Measurements from ENCODE around the gene KIAA2012. TPM values are rescaled to one million over a fixed set of nuclear protein-coding genes. Genes with fewer than 3 reads are reported as not detected.
A peak's percentile ranks its signal among the peaks of the same experiment; 100 is the strongest.

Gene KIAA2012
- total and polyA plus RNA-seq, 2 of the 4 experiments (the other 2 are of a cell fraction) = under 0.01 to 0.09 TPM

DNA sequence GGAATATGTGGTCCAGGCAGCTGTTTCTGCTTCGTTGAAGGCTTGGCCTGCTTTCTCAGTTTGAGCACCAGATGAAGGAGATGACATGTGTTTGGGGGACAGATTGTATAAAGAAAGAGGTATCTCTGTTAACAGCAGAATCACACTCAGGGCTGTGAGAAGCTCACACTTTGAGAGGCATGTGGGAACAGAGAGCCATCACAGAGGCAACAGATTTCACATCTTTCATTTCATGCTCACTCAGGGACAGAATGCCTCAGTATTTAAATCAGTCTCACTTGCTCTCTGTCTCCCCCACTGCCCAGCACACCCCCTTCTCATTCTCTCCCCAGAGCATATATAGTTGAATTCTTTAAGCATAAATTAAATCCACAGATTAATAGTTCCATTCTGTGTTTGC is 37.4 kb downstream of the KIAA2012 start:
- Histone ChIP-seq H3K14ac (replicated peaks; ENCODE audit: low read depth, low read length) (0 out of 2 replicates have a peak overlapping the region, but pooled peaks have one; percentile 30), H4K20me1 (ENCODE audit: insufficient read depth, low read length) (no peaks in the 10 kb centered on the region), H3K4me3 (ENCODE audit: insufficient read depth, low read depth, low read length) (no peak overlapping the region), H3K18ac (ENCODE audit: low read depth, low read length) (peak overlapping the region; percentile 83), H3K4me1 (ENCODE audit: control insufficient read depth, insufficient read depth, low read length) (peaks cover 30% of the 10 kb centered on the region), H2AFZ (replicated peaks; ENCODE audit: low read length, poor library complexity) (no peak overlapping the region), H3K4me2 (ENCODE audit: low read depth, low read length) (no peak overlapping the region), H2AK9ac (replicated peaks; ENCODE audit: low read depth, low read length, poor library complexity) (no peak overlapping the region), H3K36me3 (ENCODE audit: control insufficient read depth, insufficient read depth, low read length) (no peaks in the 10 kb centered on the region), H3K27me3 (ENCODE audit: control insufficient read depth, insufficient read depth, low read length) (no peaks in the 10 kb centered on the region), H3K9me1 (ENCODE audit: insufficient read depth, low read length) (peaks cover 24% of the 10 kb centered on the region), H2BK5ac (ENCODE audit: low read depth, low read length, poor library complexity, severe bottlenecking) (peak overlapping the region; percentile 21), H3K9ac (ENCODE audit: low read depth, low read length) (peak overlapping the region; percentile 11; the same call in 1 of the 2 replicates), H4K8ac (ENCODE audit: low read depth in 2 of 2, low read length in 2 of 2) (peak overlapping the region; percentile 6 to 29; a peak in 3 of 4 replicates), H2BK20ac (ENCODE audit: low read depth, low read length) (peak overlapping the region; percentile 71), H3K23ac (ENCODE audit: low read depth, low read length) (peak overlapping the region; percentile 76; the same call in 1 of the 2 replicates), H4K5ac (ENCODE audit: low read depth, low read length) (peak overlapping the region; percentile 65), H4K91ac (ENCODE audit: insufficient read depth, low read depth, low read length) (peak overlapping the region; percentile 43; the same call in 1 of the 2 replicates), H3K4ac (ENCODE audit: low read depth, low read length) (peak overlapping the region; percentile 69), H2BK15ac (ENCODE audit: low read depth, low read length) (peak overlapping the region; percentile 22; the same call in 1 of the 3 replicates), H2AK5ac (ENCODE audit: low read depth, low read length) (peak overlapping the region; percentile 42), H2BK120ac (ENCODE audit: low read depth, low read length) (peak overlapping the region; percentile 73), H3K9me3 (ENCODE audit: control insufficient read depth, insufficient read depth, low read length) (no peaks in the 10 kb centered on the region), H3K27ac (ENCODE audit: insufficient read depth, low read length) (no peak overlapping the region), H3K56ac (ENCODE audit: extremely low read depth, insufficient read depth, low read length) (no peak overlapping the region), H3K79me1 (ENCODE audit: low read depth in 1 of 2, low read length in 2 of 2) (no peaks in the 10 kb centered on the region)
- BruUV-seq (replicated peaks) = no TSS peak
- ChIA-PET CTCF (no interaction called here), POLR2A (ENCODE audit: unreplicated experiment) (no interaction called here)
- dilution Hi-C loops (cut with HindIII; ENCODE audit: low sequenced_read_pairs, unreplicated experiment) = no loop called here
- intact Hi-C loops (cut with micrococcal nuclease) = no loop called here
- no CpG with 5 or more reads among the region's 1 CpG for WGBS, 2 experiments (ENCODE audit: extremely low coverage in 2 of 2, insufficient read length in 1 of 2)
- in situ Hi-C loops (cut with MboI; ENCODE audit: low sequenced_read_pairs) = no loop called here
- TF ChIP-seq ELK1 (IDR thresholded peaks at IDR 0.05; ENCODE audit: borderline replicate concordance, low read depth, low read length) = no peak
- TF ChIP-seq RAD21 (IDR thresholded peaks at IDR 0.05; ENCODE audit: low read length) = no peak
- TF ChIP-seq FOS (IDR thresholded peaks at IDR 0.05; ENCODE audit: low read depth, low read length) = no peak
- TF ChIP-seq MAZ (IDR thresholded peaks at IDR 0.05; ENCODE audit: borderline replicate concordance, low read depth, low read length) = no peak
- TF ChIP-seq, protein P1, sequence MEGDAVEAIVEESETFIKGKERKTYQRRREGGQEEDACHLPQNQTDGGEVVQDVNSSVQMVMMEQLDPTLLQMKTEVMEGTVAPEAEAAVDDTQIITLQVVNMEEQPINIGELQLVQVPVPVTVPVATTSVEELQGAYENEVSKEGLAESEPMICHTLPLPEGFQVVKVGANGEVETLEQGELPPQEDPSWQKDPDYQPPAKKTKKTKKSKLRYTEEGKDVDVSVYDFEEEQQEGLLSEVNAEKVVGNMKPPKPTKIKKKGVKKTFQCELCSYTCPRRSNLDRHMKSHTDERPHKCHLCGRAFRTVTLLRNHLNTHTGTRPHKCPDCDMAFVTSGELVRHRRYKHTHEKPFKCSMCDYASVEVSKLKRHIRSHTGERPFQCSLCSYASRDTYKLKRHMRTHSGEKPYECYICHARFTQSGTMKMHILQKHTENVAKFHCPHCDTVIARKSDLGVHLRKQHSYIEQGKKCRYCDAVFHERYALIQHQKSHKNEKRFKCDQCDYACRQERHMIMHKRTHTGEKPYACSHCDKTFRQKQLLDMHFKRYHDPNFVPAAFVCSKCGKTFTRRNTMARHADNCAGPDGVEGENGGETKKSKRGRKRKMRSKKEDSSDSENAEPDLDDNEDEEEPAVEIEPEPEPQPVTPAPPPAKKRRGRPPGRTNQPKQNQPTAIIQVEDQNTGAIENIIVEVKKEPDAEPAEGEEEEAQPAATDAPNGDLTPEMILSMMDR (conservative IDR thresholded peaks at IDR 0.05; ENCODE audit: low read depth, low read length) = no peak
- no peak for TF ChIP-seq POLR2A (IDR thresholded peaks at IDR 0.05; ENCODE audit: low read depth, low read length)
- no peak for TF ChIP-seq NFE2L2 (IDR thresholded peaks at IDR 0.05; ENCODE audit: low read depth, low read length)
- TF ChIP-seq MAFK (IDR thresholded peaks at IDR 0.05; ENCODE audit: low read depth, low read length) = no peak
- no peak for TF ChIP-seq RCOR1 (IDR thresholded peaks at IDR 0.05; ENCODE audit: insufficient replicate concordance, low read length)
- TF ChIP-seq MXI1 (IDR thresholded peaks at IDR 0.05; ENCODE audit: borderline replicate concordance, low read depth, low read length) = no peak
- no peak for TF ChIP-seq CHD1 (IDR thresholded peaks at IDR 0.05; ENCODE audit: low read depth, low read length)
- no peak for TF ChIP-seq SMC3 (IDR thresholded peaks at IDR 0.05; ENCODE audit: low read depth, low read length)
- no peak for TF ChIP-seq USF2 (IDR thresholded peaks at IDR 0.05; ENCODE audit: low read depth, low read length)
- no peak for TF ChIP-seq RFX5 (IDR thresholded peaks at IDR 0.05; ENCODE audit: low read depth, low read length)
- TF ChIP-seq BHLHE40 (IDR thresholded peaks at IDR 0.05; ENCODE audit: low read depth, low read length) = no peak
- no peak for TF ChIP-seq CEBPB (IDR thresholded peaks at IDR 0.05; ENCODE audit: low read depth, low read length)
- DNase-seq (no peak), ATAC-seq (ENCODE audit: low read depth) (no peak)

All from IMR-90 (cell line).